HG03432 (cell line): ENCODE data around the gene CRABP2.
A peak's percentile ranks its signal among the peaks of the same experiment; 100 is the strongest.

Experiments used
- ATAC-seq: cut with Tn5 transposase; IDR thresholded peaks from one replicate; pipeline ENCODE4 v1.9.1; 2021; ENCODE audit warnings: mild to moderate bottlenecking, moderate library complexity; ENCODE audit not compliant: unreplicated experiment

The CRABP2 gene

GRCh38 chr1:156742017-156742416 is 36.6 kb upstream of the CRABP2 start:
- no peak for ATAC-seq

- no peak for ATAC-seq
Measured at GRCh38 chr1:156741481-156741983, 36.1 kb upstream of the CRABP2 start.

- peak; percentile 85 for ATAC-seq
Measured at GRCh38 chr1:156740741-156741480, 35.5 kb upstream of the CRABP2 start, which contains the start of gene MRPL24. Gene MRPL24 (minus strand): TSS chr1:156741088. CDS start chr1:156738704, 2,384 bp downstream.

GRCh38 chr1:156740237-156740740 is 34.9 kb upstream of the CRABP2 start:
- ATAC-seq, result no peak

- ATAC-seq, result no peak
Measured at GRCh38 chr1:156738916-156739315, 33.5 kb upstream of the CRABP2 start.

- ATAC-seq, result no peak
Measured at GRCh38 chr1:156738407-156738806, 33.0 kb upstream of the CRABP2 start.

- ATAC-seq, result no peak
Measured at GRCh38 chr1:156733989-156734584, 28.7 kb upstream of the CRABP2 start.

GRCh38 chr1:156728599-156729462 is 23.4 kb upstream of the CRABP2 start, which contains the start of gene ISG20L2:
Gene ISG20L2 (minus strand): TSS chr1:156728766. CDS start chr1:156727652, 1,114 bp downstream.
- ATAC-seq, result peak; percentile 94

GRCh38 chr1:156727926-156728598 is 22.7 kb upstream of the CRABP2 start, which contains the start of gene METTL25B:
Gene METTL25B (plus strand): TSS chr1:156728469. CDS start chr1:156729105, 636 bp downstream.
- ATAC-seq, result peak; percentile 67

GRCh38 chr1:156727492-156727891 is 22.1 kb upstream of the CRABP2 start:
- no peak for ATAC-seq

GRCh38 chr1:156726549-156727226 is 21.3 kb upstream of the CRABP2 start:
- ATAC-seq, result no peak

- ATAC-seq, result no peak
Measured at GRCh38 chr1:156725683-156726280, 20.4 kb upstream of the CRABP2 start.

- ATAC-seq, result no peak
Measured at GRCh38 chr1:156721535-156721934, 16.2 kb upstream of the CRABP2 start.

- ATAC-seq, result no peak
Measured at GRCh38 chr1:156721131-156721530, 15.7 kb upstream of the CRABP2 start.

GRCh38 chr1:156717351-156717750 is 12.0 kb upstream of the CRABP2 start:
- no peak for ATAC-seq

- ATAC-seq, result no peak
Measured at GRCh38 chr1:156714830-156715229, 9.4 kb upstream of the CRABP2 start.

GRCh38 chr1:156712626-156713025 is 7.2 kb upstream of the CRABP2 start:
- no peak for ATAC-seq

- ATAC-seq, result no peak
Measured at GRCh38 chr1:156711011-156711817, 5.8 kb upstream of the CRABP2 start.
